ENCODE data around the gene ARNT2. TPM values are rescaled to one million over a fixed set of nuclear protein-coding genes. Genes with fewer than 3 reads are reported as not detected.
"Not testable (repeated sequence)": the region's sequence is repeated elsewhere in the genome, so short reads cannot be mapped to it uniquely, and the experiment has no call there.

ARNT2 gene
- total RNA-seq, 1 donor from 2014 or later: not detected

DNA sequence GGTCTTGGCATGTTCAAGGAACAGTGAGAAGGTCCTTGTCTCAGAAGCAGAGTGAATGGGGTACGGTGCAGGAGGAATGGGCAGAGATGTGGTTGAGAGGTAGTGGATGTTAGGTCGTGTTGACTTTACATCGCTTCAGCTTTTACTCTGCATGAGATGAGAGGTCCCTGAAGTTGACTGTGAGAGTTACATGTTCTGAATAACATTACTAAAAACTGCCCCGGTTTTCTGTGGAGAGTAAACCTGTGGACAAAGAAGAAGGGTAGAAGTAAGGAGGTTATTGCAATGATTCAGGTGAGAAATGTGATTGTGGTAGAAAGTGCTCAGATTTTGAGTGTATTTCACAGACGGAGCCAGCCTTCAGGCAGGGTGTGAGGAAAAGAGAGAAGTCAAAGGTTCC is 105.6 kb downstream of the ARNT2 start:
- intact Hi-C loops (cut with micrococcal nuclease): no loop called here

DNA sequence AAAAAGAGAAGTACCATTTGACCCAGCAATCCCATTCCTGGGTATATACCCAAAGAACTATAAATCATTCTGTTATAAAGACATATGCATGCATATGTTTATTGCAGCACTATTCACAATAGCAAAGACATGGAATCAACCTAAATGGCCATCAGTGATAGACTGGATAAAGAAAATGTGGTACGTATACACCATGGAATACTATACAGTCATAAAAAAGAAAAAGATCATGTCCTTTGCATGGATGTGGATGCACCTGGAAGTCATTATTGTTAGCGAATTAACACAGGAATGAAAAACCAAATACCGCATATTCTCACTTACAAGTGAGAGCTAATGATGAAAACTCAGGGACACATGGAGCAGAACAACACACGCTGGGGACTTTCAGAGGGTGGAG is 106.8 kb downstream of the ARNT2 start:
- intact Hi-C loops (cut with micrococcal nuclease): not testable (repeated sequence)

DNA sequence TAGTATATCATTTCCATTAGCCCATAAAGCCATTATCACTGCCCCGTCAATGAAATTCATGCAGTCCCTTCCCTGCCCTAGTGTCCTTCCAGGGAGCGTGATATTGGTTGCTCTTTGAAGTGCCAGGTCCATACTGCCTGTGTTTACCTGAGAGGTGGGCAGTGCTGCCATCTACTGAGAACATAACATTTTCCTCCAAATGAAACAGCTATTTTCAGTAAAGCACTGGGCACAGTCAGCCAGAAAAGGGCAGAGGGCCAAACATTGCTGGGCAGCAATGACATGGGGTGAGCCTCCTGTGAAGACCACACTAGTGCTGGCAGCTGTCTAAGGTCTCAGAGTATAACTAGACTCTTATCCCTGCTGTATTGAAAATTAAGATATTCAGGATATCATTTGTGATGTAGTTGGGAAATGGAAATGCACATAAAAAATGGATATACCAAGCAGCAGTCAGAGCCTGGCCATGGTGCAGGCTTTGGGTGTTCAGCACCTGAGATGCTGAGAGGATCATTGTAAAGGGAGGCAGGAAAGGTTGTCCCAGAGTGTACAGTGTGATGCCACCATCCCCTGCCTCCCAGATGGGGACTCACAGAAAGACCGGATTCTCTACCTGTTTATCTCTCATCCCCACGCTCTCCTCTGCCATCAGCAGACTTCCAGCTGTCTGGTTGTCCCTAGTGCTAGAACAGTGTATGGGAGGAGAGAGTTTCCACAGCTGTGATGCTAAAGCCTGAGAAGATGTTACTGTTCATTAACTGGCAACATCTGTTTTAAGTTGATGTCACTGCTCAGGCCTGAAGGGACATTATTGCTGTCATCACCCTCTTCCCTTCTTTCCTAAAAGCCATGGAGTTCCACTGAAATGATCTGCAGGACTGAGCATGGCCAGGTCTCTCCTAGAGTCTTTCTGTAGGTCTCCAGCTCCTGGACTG is 108.8 kb downstream of the ARNT2 start:
- intact Hi-C loops (cut with micrococcal nuclease): no loop called here

DNA sequence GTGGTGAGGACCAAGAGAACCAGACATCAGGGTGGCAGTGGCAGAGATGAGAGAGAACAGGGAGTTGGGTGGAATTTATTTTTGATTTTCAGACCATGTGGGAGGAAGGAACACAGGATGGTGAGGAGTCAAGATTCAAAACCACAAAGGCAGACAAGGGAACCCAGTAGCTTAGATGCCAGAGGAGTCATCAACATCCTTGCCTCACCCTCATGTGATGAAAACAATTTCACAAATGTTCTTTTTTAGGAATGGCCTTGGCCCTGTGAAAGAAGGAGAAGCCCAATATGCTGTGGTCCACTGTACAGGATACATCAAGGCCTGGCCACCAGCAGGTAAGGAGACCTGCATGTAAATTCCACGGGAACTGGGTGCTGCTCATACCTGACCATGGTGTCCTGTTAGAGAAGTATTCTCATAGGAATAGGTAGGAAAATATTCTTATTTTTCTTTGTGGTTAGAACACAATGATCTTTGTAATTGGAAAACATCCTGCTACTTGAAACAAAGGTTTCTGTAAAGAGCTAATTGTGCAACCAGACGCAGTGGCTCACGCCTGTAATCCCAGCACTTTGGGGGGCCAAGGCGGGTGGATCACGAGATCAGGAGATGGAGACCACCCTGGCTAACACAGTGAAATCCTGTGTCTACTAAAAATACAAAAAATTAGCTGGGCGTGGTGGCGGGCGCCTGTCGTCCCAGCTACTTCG is 110.0 kb downstream of the ARNT2 start:
- intact Hi-C loops (cut with micrococcal nuclease): no loop called here

DNA sequence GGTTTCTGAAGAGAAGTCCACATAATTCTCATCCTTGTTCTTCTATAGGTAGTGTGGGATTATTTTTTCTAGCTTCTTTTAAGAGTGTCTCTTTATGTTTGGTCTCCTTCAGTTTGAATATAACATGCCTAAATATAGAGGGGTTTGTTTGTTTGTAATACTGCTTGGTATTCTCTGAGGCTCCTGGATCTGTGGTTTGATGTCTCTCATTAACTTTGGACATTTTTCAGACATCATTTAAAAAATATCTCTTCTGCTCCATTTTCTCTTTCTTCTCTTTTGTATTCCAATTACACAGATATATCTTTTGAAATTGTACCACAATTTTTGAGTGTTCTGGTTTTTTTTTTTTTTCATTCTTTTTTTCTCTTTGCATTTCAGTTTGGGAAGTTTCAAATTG is 113.1 kb downstream of the ARNT2 start:
- intact Hi-C loops (cut with micrococcal nuclease): no loop called here

DNA sequence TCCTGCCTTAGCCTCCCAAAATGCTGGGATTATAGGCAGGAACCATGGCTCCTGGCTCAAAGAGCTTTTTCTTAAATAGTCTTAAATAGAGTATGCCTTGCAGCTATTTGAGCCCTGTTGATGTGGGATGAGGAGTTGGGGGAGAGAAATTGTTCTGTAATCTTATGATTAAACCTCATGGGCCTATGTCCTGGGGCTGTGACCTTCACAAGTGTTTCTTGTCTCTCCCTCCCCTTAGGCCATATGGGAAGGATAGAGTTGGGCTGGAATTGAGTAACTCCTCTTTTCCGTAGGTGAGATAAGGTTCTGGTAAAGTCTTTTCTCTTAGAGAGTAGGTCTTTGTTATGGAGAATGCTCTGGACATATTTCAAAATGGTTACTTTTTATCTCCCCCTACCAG is 114.3 kb downstream of the ARNT2 start:
- intact Hi-C loops (cut with micrococcal nuclease): no loop called here

DNA sequence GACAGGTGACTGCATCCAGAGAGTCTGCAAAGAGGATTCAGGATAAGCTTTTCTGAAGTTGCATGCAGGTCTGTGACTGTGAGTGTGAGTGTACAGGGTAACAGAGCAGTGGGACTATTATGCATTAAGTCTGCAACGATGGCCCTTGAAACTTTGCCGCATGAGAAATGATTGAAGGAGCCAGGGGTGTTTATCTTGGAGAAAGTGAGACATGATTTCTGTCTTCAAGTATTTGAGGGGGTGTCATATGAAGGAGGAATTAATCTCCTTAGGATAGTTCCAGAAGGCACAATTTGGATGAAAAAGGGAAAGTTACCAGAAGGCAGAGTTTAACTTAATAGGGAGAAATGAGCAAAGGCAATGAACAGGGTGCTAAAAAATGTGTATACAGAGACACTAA is 119.6 kb downstream of the ARNT2 start:
- intact Hi-C loops (cut with micrococcal nuclease): no loop called here

DNA sequence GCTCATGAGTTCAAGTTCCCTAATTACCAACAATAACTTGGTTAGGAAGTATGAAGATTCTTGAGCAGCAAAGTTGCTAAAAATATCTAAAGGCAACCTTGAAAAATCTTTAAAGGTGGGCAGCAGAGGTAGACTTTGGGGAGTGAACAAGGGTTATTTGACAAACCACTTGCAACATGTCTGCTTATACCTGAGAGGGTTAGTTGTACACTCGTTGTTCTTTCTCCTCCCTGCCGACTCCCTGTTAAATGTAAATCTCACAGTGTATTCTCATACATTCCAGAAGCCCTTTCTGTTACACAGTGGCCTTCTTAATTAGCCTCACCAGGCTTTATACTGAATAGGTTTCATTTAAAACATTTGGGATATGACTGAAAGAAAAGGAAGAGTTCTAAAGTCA is 121.7 kb downstream of the ARNT2 start:
- intact Hi-C loops (cut with micrococcal nuclease): no loop called here

DNA sequence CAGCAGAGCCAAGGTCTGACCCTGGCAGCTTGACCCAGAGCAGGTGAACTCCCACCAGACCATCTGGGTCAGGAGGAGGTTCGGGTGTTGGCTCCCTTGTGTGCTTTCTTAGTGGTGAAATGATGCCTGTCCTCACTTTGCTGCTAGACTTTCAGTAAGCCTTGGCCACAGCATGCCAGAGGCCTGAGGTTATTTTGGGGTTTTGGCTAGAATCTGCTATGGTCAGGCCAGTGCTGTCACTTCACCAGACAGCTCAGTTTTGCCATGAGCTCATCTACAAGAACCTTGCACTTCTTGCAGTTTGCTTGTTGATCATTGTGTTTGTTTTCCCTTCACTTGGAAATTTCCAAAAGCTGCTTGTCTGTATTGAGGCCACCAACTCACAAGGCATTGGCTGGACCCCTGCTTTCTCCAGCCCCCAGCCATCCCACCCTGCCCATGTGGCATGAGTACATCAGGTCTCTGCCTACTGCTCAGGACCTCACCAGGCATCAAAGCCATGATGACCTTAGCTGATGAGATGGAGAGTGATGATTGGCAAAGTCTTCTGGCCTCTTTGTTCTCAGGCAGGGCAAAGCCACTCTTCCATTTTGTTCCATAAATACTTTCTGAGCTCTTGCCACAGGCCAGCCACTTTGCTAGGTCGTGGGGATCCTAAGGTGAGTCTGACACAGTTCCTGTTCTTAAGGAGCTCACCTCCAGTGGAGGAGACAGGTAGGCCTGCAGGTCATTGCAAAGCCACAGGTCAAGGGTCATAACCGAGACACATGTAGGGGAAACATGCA is 122.6 kb downstream of the ARNT2 start:
- intact Hi-C loops (cut with micrococcal nuclease): no loop called here

DNA sequence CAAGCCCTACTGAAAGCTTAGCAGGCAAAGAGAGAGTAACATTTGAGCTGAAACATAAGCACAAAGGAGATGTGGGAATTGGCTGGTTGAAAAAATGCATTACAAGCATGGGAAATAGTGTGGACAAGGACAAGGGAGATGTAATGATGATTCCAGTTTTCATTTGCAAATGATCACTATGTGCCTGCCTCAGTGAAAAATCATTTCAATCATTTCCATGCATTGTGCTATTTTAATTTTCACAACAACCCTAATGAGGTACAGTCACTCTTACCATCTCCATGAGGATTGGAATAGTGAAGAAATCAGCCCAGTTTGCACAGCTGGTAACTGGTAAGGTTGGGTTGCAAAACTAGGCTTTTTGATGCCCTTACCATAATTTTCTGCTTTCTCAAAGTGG is 123.2 kb downstream of the ARNT2 start:
- intact Hi-C loops (cut with micrococcal nuclease): no loop called here

DNA sequence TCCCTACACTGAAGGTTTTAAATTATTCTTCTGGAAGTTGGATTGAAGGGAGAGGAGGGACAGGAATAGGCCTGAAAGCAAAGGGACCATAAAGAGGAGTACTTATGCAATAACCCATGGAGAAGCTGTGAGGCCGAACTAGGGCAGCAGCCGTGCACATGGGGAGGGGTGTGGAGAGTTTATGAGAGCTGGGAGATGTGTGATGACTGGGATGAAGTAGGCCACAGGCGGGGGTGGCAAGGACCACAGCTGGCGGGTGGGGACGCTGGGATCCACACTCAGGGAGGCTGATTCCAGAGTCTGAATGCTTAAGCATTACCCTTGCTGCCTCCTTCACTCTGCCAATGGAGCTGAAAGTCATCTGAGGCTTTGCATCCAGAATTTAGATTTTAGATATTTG is 123.8 kb downstream of the ARNT2 start:
- intact Hi-C loops (cut with micrococcal nuclease): no loop called here

DNA sequence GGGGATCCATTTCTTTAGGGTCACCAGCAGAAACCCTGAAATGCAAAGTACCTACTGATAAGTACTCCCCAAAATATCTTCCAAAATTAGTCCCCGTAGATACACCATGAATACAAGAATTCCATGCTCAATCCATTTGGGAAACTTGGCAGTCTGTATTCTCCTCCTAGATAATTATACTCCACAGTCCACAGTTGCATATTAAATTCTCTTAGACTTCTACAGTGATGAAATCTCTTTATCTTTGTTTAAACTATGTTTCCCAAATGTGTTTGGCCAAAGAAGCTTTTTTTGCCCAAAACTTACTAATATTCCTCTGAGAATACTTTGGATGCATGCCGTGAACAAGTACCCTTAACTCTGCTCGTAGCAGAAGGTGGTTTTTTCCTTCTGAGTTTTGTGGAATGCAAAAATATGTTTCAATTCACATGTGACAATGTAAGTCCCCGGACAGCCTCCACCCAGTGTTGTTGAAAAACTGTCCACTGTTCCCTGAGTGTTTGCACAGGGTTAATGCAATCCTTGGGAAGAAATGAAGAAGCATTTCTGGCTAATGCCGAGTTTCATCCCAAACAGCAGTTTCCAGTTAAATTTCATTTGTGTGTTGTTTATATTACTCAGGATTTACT is 126.7 kb downstream of the ARNT2 start:
- intact Hi-C loops (cut with micrococcal nuclease): no loop called here

DNA sequence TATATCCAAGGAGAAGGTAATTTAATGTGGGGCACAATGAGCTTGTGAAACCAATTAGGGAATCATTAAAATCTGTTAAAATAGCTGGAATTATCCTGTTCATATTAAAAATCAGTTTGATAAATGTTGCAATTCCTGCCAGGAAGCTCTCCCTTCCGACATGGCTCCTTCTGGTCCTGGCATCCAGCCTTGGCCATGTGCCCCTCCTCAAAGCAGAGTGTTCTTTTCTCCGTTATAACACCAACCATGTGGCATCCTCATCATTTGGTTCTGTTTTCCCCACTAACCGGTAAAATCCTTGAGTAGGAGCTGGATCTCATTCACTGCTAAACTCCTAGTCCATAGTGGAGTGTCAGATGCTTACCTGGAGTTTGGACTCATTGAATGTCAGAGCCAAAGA is 127.2 kb downstream of the ARNT2 start:
- intact Hi-C loops (cut with micrococcal nuclease): no loop called here

DNA sequence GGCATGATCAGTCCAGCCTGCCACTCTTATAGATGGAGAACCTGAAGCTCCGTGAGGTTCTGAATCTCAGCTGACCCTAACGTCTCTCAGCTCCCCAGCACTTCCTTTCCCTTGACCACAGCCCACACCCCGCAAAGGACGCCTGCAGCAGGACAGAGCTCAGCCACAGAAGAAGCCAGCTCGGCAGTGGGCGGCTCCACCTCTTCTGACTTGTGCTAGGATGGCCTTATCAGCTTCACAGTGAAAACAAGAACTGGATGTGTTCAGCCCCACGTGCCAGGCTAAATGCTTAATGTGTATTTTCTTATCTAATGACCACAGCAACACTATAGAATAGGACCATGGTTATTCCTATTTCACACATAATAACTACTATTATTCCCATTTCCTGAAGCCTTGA is 127.6 kb downstream of the ARNT2 start:
- intact Hi-C loops (cut with micrococcal nuclease): no loop called here

DNA sequence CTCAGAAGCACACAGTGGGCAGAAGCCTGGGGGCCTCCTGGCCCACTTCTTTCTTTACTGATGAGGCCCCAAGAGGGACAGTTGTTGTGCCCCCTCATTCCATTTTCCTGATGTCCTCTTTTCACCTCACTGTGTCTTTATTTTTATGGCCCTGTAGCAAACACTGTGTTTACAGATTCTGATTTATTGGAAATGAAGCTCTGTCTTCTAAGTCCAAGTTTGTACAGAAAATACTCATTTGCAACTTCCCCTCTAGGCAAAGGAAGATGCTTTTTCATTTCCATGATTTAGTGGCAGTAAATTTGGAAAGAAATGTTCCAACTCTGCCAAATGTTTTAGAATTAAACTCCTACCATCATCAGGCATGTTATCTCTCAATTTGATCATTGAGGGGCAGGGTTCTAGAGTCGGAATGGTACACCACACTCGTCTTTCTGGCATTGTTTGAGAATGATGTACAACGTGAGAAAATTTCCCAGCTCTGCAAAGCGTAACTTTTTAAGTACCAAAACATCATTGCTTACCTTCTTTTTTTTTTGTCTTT is 129.7 kb downstream of the ARNT2 start:
- intact Hi-C loops (cut with micrococcal nuclease): no loop called here

DNA sequence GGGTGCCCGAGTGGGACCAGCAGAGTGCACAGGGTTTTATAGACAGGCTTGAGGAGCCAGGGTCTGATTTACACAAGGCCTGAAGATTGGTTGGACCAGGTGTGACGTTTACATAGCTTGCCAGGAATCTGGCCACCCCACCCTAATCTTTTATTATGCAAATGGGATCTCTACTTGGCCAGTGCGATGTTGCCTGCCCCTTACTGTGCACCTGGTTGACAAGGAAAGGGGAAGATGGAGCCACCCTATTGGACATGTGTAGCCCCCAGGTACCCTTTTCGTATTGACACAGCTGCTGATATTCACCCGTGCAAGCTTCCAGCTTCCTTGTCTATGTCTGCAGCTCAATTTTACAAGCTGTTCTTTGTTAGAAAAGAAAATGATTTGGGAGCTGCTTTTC is 132.0 kb downstream of the ARNT2 start:
- intact Hi-C loops (cut with micrococcal nuclease): no loop called here

DNA sequence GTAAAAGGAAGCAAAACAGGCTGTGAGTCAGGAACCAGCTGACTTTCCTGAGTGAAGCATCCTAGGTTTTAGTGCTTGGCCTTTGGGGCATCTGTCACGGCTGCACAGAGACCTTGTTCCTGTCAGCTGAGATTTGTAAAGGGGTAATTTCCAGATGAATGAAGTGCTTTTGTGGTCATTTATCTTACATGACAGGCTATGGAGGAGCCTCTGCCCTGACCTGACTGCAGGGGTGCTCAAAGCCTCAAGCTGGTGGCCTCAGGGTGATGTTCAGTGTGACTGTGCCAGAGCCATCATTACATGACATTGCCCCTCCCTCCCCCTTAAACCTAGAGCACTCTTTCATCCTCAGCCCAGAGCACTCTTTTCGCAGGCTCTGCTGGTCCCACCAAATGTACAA is 132.5 kb downstream of the ARNT2 start:
- intact Hi-C loops (cut with micrococcal nuclease): no loop called here

DNA sequence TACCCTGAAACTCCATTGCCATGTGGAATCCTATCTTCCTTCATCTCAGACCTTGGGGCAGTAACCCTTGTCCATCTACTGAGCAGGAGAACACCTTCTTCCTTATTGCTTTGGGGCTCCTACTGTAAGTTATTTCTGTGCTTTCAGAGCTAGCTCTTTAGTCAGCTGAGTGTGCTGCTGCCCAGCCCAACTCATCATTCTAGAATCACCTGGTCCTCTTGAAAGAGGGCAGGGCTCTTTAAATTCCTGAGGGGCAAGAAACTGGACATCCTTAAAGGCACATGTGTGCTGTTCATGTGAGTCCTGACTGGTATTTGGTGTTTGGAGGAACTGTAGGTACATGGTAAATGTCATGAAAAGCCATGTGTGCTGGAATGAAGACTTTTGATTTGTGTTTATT is 140.9 kb downstream of the ARNT2 start:
- intact Hi-C loops (cut with micrococcal nuclease): no loop called here

DNA sequence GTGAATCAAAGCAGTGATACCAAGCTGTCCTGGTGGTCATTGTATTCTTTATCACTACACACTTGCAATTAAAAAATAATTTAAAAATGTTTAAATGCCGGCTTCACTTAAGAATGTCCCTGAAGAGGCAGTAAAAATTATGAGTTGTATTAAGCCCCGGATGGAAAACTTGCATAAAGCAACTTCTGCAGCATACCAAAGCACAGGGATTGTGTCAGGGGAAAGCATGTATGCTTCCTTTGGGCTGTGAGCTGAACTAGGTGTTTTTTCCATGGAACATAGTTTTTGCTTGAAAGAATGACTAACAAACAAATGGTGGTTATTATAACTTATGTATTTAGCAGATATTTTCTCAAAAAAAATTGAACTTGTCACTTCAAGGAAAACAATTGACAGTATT is 143.1 kb downstream of the ARNT2 start:
- intact Hi-C loops (cut with micrococcal nuclease): no loop called here

DNA sequence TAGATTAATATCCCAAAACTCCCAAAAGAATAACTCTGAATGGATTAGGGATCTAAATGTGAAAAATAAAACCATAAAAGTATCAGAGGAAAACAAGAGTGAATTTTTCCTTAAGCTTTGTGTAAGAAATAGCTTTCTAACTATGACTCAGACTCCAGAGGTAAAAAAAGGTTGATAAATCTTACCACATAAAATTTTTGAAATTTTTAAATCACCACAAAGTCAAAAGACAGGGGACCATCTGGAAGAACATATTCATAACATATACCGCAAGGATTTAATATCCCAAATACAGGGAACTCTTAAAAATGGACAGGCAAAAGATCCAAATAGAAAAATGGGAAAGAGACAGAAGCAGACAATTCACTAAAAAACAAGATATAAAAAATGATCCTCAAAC is 145.0 kb downstream of the ARNT2 start:
- intact Hi-C loops (cut with micrococcal nuclease): no loop called here

DNA sequence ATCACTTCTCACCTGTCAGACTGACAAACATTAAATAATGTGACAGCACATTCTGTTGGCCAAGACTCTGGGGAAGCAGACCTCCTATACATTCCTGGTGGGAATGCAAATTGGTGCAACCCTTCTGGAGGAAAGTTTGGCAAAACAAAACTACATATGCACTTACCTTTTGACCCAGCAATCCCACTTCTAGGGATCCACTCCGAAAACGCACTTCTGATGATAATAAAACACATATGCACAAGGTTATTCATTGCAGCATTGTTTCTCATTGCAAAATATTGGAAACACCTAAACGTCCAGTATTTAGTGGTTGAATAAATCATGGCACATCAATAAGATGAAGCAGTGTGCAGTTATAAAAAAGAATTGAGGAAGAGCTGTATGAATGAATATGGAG is 145.5 kb downstream of the ARNT2 start:
- intact Hi-C loops (cut with micrococcal nuclease): no loop called here
